Measurements from ENCODE around the gene GIMD1.
"Not testable (repeated sequence)": the region's sequence is repeated elsewhere in the genome, so short reads cannot be mapped to it uniquely, and the experiment has no call there.

DNA sequence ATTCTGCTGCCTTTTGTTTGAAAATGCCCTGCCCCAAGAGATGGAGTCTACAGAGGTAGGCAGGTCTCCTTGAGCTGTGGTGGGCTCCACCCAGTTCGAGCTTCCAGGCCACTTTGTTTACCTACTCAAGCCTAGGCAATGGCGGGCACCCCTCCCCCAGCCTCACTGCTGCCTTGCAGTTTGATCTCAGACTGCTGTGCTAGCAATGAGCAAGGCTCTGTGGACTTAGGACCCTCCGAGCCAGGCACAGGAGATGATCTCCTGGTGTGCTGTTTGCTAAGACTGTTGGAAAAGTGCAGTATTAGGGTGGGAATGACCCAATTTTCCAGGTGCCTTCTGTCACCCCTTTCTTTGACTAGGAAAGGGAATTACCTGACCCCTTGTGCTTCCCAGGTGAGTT is 39.4 kb upstream of the GIMD1 start:
- not testable (repeated sequence) for TF ChIP-seq YY1 (IDR thresholded peaks at IDR 0.05; ENCODE audit: insufficient read depth, insufficient read length); ZNF274 (IDR thresholded peaks at IDR 0.05; ENCODE audit: low read depth, low read length)

All from NT2/D1 (cell line).